ENCODE data around the gene BACE2.

- no peak for TF ChIP-seq CTCF (IDR thresholded peaks at IDR 0.05)
- TF ChIP-seq POLR2A (IDR thresholded peaks at IDR 0.05) = no peak
Observed at GRCh38 chr21:41211060-41211805, 43.3 kb downstream of the BACE2 start.
